Epithelial cell of proximal tubule (primary cell): ENCODE measurements around the gene INPP5A. TPM values are rescaled to one million over a fixed set of nuclear protein-coding genes. Genes with fewer than 3 reads are reported as not detected.

Experiments used
- DNase-seq: peaks from one replicate; pipeline ENCODE4 v3.0.0-alpha.2; 2011; ENCODE audit warnings: low read depth
- H3K4me3 ChIP-seq: 2 replicates; pipeline ENCODE4 v1.5.1; 2011; ENCODE audit warnings: low read depth, mild to moderate bottlenecking, low read length
- total RNA-seq: library from RNA; depleted of rRNA; stranded (reverse); fragments of >200 nt; gene quantifications from 2 replicates; pipeline ENCODE4 v1.2.3, GENCODE V29; 2015
- TF ChIP-seq, protein P1 (sequence below): conservative IDR thresholded peaks from 2 replicates; pipeline ENCODE4 v1.5.1; 2012; ENCODE audit warnings: low read depth, mild to moderate bottlenecking, low read length

INPP5A gene
- total RNA-seq, 1 donor from 2014 or later: 30.4 TPM

DNA sequence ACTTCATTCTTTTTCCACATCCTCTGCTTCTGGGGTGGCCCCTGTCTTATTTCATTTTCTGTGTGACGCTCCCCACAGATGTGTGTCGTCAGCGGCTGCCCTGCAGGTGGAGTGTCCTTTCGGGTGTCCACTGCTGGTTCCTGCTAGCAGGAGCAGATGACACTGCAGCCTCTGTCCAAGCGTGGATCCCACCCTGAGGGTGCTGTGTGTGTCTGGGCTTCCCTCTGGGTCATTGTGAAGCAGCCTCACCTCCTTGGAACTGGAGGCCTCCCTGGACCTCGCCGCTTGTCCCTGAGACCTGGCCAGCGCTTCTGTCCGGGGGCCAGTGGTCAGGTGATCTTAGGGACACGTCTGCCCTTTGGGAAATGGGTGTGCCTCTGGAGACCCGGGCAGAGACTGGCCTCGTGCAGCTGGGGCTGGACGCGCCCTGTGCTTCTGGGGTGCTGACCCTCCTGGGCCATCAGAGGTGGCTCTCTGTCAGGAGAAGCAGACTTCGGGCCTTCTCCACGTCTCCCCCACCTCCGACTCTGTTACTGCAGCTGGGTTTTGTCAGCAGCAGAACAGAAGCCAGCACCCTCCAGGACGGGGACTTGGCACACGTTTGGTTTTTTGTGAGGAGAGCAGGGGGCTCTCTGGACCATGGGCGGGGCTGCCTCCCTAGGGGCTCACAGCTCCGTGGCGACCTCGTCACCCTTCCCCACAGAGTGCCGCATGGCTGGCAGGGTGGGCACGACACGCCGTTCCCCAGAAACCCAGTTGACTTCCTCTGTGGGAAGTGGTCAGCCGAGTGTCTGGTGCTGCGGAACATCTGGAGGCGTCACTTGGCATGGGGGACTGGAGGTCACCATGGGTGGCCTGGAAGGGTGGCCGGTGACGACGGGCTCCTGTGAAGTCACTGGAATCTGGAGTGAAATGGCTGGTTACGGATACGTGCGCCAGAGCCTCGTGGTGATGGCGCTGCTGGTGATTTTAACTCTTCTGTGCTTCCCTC, 48.4 kb downstream of the INPP5A start:
- H3K4me3 ChIP-seq: no peak overlapping the region
- TF ChIP-seq, protein P1, sequence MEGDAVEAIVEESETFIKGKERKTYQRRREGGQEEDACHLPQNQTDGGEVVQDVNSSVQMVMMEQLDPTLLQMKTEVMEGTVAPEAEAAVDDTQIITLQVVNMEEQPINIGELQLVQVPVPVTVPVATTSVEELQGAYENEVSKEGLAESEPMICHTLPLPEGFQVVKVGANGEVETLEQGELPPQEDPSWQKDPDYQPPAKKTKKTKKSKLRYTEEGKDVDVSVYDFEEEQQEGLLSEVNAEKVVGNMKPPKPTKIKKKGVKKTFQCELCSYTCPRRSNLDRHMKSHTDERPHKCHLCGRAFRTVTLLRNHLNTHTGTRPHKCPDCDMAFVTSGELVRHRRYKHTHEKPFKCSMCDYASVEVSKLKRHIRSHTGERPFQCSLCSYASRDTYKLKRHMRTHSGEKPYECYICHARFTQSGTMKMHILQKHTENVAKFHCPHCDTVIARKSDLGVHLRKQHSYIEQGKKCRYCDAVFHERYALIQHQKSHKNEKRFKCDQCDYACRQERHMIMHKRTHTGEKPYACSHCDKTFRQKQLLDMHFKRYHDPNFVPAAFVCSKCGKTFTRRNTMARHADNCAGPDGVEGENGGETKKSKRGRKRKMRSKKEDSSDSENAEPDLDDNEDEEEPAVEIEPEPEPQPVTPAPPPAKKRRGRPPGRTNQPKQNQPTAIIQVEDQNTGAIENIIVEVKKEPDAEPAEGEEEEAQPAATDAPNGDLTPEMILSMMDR: no peak
- no peak for DNase-seq

DNA sequence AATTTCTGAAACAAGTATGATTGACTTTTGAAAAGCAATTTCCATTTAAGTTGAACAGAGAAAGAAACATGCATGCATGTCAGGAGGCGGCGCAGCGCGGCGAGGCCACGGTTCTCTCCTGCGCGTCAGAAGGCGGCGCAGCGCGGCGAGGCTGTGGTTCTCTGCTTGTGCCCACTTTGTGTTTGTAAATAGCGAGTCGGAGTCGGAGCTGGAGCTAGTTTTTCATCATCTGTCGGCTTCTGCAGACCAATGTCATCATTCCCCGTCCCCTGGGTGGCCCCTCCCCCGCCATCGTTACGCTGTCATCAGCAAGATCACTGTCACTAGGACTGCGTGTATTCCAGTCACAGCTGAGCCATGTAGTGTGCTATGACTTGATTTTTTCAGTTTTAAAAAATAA, 49.2 kb downstream of the INPP5A start:
- no peak overlapping the region for H3K4me3 ChIP-seq
- no peak for DNase-seq
- TF ChIP-seq, protein P1: no peak

DNA sequence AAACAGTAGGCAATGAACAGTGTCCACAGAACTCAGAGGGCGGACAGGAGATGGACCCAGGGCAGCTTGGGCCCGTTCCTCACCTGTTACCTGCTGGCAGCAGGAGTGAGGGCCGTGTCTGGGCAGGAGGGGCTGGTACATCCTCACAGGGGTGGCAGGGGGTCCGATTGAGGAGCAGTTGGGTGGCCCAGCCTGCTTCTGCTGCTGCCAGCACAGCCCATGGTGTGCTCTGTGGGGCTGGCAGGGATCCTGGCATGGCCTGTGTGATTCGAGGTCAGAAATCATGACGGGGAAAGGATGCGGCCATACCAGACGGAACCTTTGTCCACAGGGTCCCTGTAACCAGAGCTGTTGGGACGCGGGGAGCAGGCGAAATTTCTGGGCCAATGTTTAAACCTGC, 49.6 kb downstream of the INPP5A start:
- no peak for DNase-seq
- TF ChIP-seq, protein P1: no peak
- H3K4me3 ChIP-seq: no peak overlapping the region

DNA sequence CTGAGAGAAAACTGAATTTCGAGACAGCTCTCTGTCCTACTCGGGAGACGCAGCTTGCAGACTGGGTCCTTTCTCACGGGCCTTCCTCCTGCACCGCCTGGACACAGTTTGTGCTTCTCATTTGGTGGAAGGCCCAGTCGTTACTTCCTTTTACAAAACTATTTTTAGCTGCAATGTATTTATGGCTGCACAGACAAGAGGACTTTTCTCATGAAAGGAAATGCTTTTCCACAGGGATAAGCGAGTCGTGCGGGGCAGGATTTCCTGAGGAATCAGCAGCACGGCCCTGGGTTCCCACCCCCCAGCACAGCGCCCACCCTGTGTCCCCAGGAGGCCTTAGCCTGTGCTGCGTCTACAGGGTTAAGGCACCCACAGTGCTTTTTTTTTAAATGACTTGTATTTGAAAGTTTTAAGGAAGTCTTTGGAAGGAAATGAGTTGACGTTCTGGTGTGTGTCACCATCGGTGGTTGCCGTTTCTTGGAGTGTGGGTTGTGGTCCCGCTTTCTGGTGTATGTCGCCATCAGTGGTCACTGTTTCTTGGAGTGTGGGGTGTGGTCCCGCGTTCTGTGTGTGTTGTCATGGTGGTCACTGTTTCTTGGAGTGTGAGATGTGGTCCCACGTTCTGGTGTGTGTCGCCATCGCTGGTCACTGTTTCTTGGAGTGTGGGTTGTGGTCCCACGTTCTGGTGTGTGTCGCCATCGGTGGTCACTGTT, 50.9 kb downstream of the INPP5A start:
- no peak overlapping the region for H3K4me3 ChIP-seq
- TF ChIP-seq, protein P1: no peak
- DNase-seq: no peak

DNA sequence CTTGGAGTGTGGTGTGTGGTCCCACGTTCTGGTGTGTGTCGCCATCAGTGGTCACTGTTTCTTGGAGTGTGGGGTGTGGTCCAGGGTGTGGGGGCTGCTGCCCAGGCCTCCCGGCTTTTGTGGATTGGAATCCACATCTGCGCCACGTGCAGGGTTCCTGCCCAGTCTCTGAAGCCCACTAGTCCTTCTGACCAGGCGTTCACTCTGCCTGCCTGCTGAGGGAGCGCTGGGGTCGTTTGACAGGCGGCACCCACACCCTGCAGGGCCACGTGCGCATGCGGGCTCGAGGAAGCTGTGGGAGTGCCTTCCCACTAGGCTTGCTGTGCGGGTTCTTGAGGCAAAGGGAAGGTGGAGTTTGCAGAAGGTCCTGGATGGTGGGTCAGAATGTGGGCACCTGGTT, 51.4 kb downstream of the INPP5A start:
- no peak overlapping the region for H3K4me3 ChIP-seq
- TF ChIP-seq, protein P1: no peak
- no peak for DNase-seq

DNA sequence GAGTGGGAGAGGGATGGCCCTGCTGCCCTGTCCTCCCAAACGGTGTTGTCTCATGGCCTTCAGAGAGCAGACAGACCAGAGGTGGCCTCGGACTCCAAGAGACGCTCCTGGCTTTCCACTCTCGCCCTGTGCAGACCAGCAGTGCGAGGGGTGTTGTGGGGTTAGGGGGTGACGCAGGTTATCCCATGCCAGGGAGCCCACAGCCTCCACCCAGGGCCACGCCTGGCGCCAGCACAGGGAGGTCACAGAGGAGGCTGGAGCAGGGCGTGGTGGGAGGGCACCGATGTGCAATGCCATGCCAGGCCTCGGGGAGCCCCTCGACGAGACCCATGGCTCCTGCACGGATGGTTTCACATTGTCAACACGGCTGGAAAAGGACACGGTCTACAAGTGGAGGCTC, 52.1 kb downstream of the INPP5A start:
- no peak overlapping the region for H3K4me3 ChIP-seq
- no peak for DNase-seq
- TF ChIP-seq, protein P1: no peak
